K562 (cell line): Measurements from ENCODE around the gene KCNQ5. TPM values are rescaled to one million over a fixed set of nuclear protein-coding genes. Genes with fewer than 3 reads are reported as not detected.

Source experiments
- ATAC-seq: fragments of 200-7000 bp; cut with Tn5 transposase; 3 replicates; pipeline ENCODE4 v1.9.1; 2020; ENCODE audit warnings: moderate library complexity
- BruUV-seq: library from RNA; stranded (reverse); fragments of 400-500 nt; replicated peaks from 2 replicates; lab custom pipeline; 2021; lab: Mats Ljungman, UMichigan
- CTCF ChIA-PET: fragments of 300-600 bp; formaldehyde crosslinking; extraction: SDS; loops from one replicate; lab custom pipeline; 2021; ENCODE audit warnings: low intra/inter-chr PET ratio; lab: Yijun Ruan, JAX
- POLR2A ChIA-PET: fragments of 300-600, 350-650 bp; sonication (Branson Sonifier 250); formaldehyde crosslinking; extraction: SDS; loops from one replicate; lab custom pipeline; 2021; ENCODE audit warnings: antibody characterized with exemption, inconsistent platforms; lab: Yijun Ruan, JAX
- DNase-seq, 4 experiments: peaks; one replicate each; pipeline versions ENCODE4 v3.0.0 to v3.0.0-alpha.2; 2011 to 2018; ENCODE audit warnings: low spot score in 3 of 4, mixed read lengths in 3 of 4; ENCODE audit errors: extremely low read depth in 1 of 4
- FAIRE-seq: peaks from 2 replicates; lab custom pipeline; 2011; peaks lifted over from hg19 to GRCh38; lab: Jason Lieb, UNC
- H2AFZ ChIP-seq: 2 replicates; pipeline ENCODE4 v1.6.0; 2011; ENCODE audit warnings: low read depth, low read length, control low read depth, inconsistent platforms
- H3K27ac ChIP-seq: fragments of 200-600 bp; 3 replicates; pipeline ENCODE4 v1.8.0; 2011; ENCODE audit warnings: low read depth, mild to moderate bottlenecking, control low read depth, inconsistent platforms, low read length, moderate library complexity, mixed read lengths; ENCODE audit errors: extremely low read depth
- H3K27me3 ChIP-seq, 2 experiments: fragments of 300-600 bp in 1 of 2; 2 replicates in 1 of 2; 3 replicates in 1 of 2; pipeline versions ENCODE4 v1.6.0 to v1.8.0; 2011; ENCODE audit warnings: inconsistent platforms in 2 of 2, low read length in 2 of 2, mild to moderate bottlenecking in 1 of 2, mixed read lengths in 1 of 2, moderate library complexity in 1 of 2; ENCODE audit not compliant: control insufficient read depth in 2 of 2, insufficient read depth in 2 of 2
- H3K36me3 ChIP-seq: fragments of 300-600 bp; 3 replicates; pipeline ENCODE4 v1.8.0; 2011; ENCODE audit warnings: mild to moderate bottlenecking, low read length, inconsistent platforms; ENCODE audit not compliant: control insufficient read depth, insufficient read depth
- H3K4me1 ChIP-seq, 2 experiments: fragments of 200-600 bp in 1 of 2; replicated peaks in 1 of 2; 2 replicates in 1 of 2; 3 replicates in 1 of 2; pipeline versions ENCODE4 v1.5.1 to v1.8.0; 2011; ENCODE audit warnings: inconsistent platforms in 2 of 2, low read length in 2 of 2, mild to moderate bottlenecking in 1 of 2, mixed read lengths in 1 of 2, moderate library complexity in 1 of 2; ENCODE audit not compliant: control insufficient read depth in 2 of 2, insufficient read depth in 2 of 2
- H3K4me2 ChIP-seq: 2 replicates; pipeline ENCODE4 v1.6.1; 2011; ENCODE audit warnings: low read length, control low read depth, inconsistent platforms, mixed read lengths; ENCODE audit not compliant: insufficient read depth
- H3K4me3 ChIP-seq: fragments of 200-600 bp; sonication (generic), shearing (Covaris generic); 2 replicates; pipeline ENCODE4 v1.5.1; 2016; ENCODE audit warnings: control low read depth, inconsistent platforms
- H3K79me2 ChIP-seq: fragments of 200-600 bp; 3 replicates; pipeline ENCODE4 v1.8.0; 2011; ENCODE audit warnings: low read length, inconsistent platforms; ENCODE audit not compliant: control insufficient read depth, insufficient read depth
- H3K9ac ChIP-seq, 2 experiments: 2 replicates each; pipeline versions ENCODE4 v1.6.0 to v1.6.1; 2011; ENCODE audit warnings: low read depth in 2 of 2, low read length in 2 of 2, control low read depth in 1 of 2, inconsistent platforms in 1 of 2, mild to moderate bottlenecking in 1 of 2, mixed read lengths in 1 of 2; ENCODE audit not compliant: insufficient read depth in 1 of 2
- H3K9me1 ChIP-seq: one replicate; pipeline ENCODE4 v1.6.0; 2011; ENCODE audit warnings: inconsistent platforms, mild to moderate bottlenecking, low read length, moderate library complexity; ENCODE audit not compliant: control insufficient read depth, insufficient read depth
- H3K9me3 ChIP-seq: replicated peaks from 2 replicates; pipeline ENCODE4 v1.5.1; 2011; ENCODE audit warnings: low read depth, low read length, inconsistent platforms; ENCODE audit not compliant: control insufficient read depth, insufficient read depth
- H4K20me1 ChIP-seq: replicated peaks from 2 replicates; pipeline ENCODE4 v1.6.1; 2011; ENCODE audit warnings: low read length, inconsistent platforms, mixed read lengths; ENCODE audit not compliant: control insufficient read depth, insufficient read depth
- RAD21 ChIP-seq, 2 experiments: fragments of 250-450 bp in 1 of 2; fragments of 450-650 bp in 1 of 2; sonication (Bioruptor Pico) in 1 of 2; formaldehyde crosslinking in 1 of 2; IDR thresholded peaks in 1 of 2; conservative IDR thresholded peaks in 1 of 2; 2 replicates each; pipeline versions ENCODE4 v1.4.0 to v1.8.0; 2020 to 2022; ENCODE audit warnings: mild to moderate bottlenecking in 2 of 2, moderate library complexity in 1 of 2
- ZFPM2 ChIP-seq: fragments of 250-450 bp; sonication (Bioruptor Pico); IDR thresholded peaks from 2 replicates; pipeline ENCODE4 v1.5.1; 2022; ENCODE audit warnings: mild to moderate bottlenecking
- WGBS: fragments of 100-300 bp; shearing (Covaris generic); methylation state at CpG from one replicate; pipeline ENCODE4 v1.1.6; 2016; ENCODE audit warnings: low coverage, mixed read lengths; ENCODE audit not compliant: insufficient coverage; ENCODE audit errors: missing lambda C conversion rate; 5-methylcytosine and 5-hydroxymethylcytosine counted together
- in situ Hi-C: fragments of 300-500 bp; cut with MboI; formaldehyde crosslinking; loops from 4 replicates; pipeline ENCODE4 v1.15.0; 2018; ENCODE audit warnings: inconsistent platforms, mixed read lengths
- intact Hi-C: fragments of 100-400 bp; cut with micrococcal nuclease; formaldehyde crosslinking; loops from 2 replicates; pipeline ENCODE4 v1.14.2; 2022
- polyA plus RNA-seq, 8 experiments: library from polyadenylated mRNA; depleted of rRNA in 4 of 8; stranded (reverse) in 5 of 8; unstranded in 3 of 8; fragments of >200 nt; fragmentation: Nextera tagmentation in 2 of 8; fragmentation: Illumina TruSeq in 1 of 8; extraction: Ambion mirVana in 2 of 8; extraction: Trizol in 1 of 8; gene quantifications; 2 replicates each; pipeline versions ENCODE4 v1.2.1 to v1.2.3, GENCODE V29; 2011 to 2014; ENCODE audit warnings: inconsistent platforms in 1 of 8, missing spikeins in 1 of 8
- total RNA-seq, 7 experiments: library from RNA; depleted of rRNA in 6 of 7; stranded (reverse); fragments of >200 nt in 6 of 7; fragmentation: Illumina TruSeq in 2 of 7; extraction: Trizol in 2 of 7; gene quantifications; 2 replicates each; pipeline versions ENCODE4 v1.2.1 to v1.2.3, GENCODE V29; 2011 to 2021; ENCODE audit warnings: low replicate concordance in 1 of 7
- TF ChIP-seq, protein P1 (sequence below), 2 experiments: fragments of 450-650 bp in 1 of 2; sonication (generic) in 1 of 2; formaldehyde crosslinking; conservative IDR thresholded peaks; 2 replicates each; pipeline versions ENCODE4 v1.4.0 to v1.8.1; 2020 to 2022; ENCODE audit warnings: mild to moderate bottlenecking in 1 of 2, missing genetic modification reagents in 1 of 2

Gene KCNQ5
- total and polyA plus RNA-seq, 9 of the 15 experiments (the other 6 are each of a cell fraction or from before 2014, with no cell fraction given), result 0.31 to 5.9 (median 2.6) TPM

GRCh38 chr6:72643214-72643613 is 21.4 kb downstream of the KCNQ5 start:
- H3K9me1 ChIP-seq, result no peaks in the 10 kb centered on the region
- ATAC-seq (no peak), FAIRE-seq (no peak), DNase-seq (no peak)
- 68% methylated on average over 1 of the region's 1 CpG for WGBS
- in situ Hi-C loops, result no loop called here
- no peak overlapping the region for H3K9ac ChIP-seq
- TF ChIP-seq RAD21 (CRISPR knock-in tag; conservative IDR thresholded peaks at IDR 0.05 in 1 of 2, IDR thresholded peaks at IDR 0.05 in 1 of 2) (peak in 1 of 2 experiments; percentile 13; a peak in 1 of 4 replicates), ZFPM2 (CRISPR knock-in tag) (no peak)
- TF ChIP-seq, protein P1, sequence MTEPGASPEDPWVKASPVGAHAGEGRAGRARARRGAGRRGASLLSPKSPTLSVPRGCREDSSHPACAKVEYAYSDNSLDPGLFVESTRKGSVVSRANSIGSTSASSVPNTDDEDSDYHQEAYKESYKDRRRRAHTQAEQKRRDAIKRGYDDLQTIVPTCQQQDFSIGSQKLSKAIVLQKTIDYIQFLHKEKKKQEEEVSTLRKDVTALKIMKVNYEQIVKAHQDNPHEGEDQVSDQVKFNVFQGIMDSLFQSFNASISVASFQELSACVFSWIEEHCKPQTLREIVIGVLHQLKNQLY (CRISPR knock-in tag; conservative IDR thresholded peaks at IDR 0.05), result no peak
- no peak overlapping the region for H3K27ac ChIP-seq
- H3K4me1 ChIP-seq, result no peaks in the 10 kb centered on the region; a peak in 1 of 5 replicates
- H3K79me2 ChIP-seq, result no peaks in the 10 kb centered on the region
- no peaks in the 10 kb centered on the region for H4K20me1 ChIP-seq
- ChIA-PET CTCF (no interaction called here), POLR2A (no interaction called here)
- intact Hi-C loops, result no loop called here
- no peak overlapping the region for H2AFZ ChIP-seq
- no peaks in the 10 kb centered on the region for H3K36me3 ChIP-seq
- no peak overlapping the region for H3K4me3 ChIP-seq
- no peaks in the 10 kb centered on the region for H3K9me3 ChIP-seq
- BruUV-seq, result no TSS peak
- H3K4me2 ChIP-seq, result no peak overlapping the region
- no peaks in the 10 kb centered on the region for H3K27me3 ChIP-seq
